ENCODE measurements around the gene CDC25A. TPM values are rescaled to one million over a fixed set of nuclear protein-coding genes. Genes with fewer than 3 reads are reported as not detected.

CDC25A gene
- total RNA-seq, 2 donors from 2014 or later = 5.3 to 23.7 TPM

DNA sequence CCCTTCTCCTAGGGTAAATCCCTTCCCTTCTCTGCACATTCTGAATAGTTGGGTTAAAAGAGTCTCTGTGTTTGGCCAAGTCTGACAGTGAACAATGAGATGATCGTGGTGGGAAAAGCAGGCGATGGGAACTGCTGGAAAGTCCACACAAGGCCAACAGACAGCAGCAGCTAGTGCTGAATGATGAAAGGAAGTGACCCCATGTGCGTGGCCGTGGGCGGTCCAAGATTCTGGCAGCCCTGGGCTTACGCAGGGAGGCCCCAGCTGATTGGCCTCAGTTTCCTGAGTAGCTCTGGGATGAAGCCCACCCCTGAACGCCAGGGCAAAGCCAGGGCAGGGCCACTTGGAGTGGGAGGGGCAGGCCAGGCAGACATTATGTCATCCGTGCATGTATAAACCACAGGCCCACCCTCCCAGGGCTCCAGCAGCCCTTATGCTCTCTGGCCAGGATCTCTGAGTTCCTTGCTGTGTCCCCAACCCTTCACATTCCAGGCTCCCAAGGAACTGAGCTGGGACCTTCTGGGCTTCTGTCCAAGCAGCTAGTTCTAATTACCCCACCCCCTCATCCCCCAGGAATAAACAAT is 57.8 kb downstream of the CDC25A start:
- Histone ChIP-seq H3K4me1 (no peaks in the 10 kb centered on the region), H3K27ac (peak overlapping the region; percentile 27), H3K9ac (ENCODE audit: low read depth in 2 of 2, low read length in 2 of 2) (no peak overlapping the region), H3K4me3 (no peak overlapping the region), H3K36me3 (no peaks in the 10 kb centered on the region), H3K9me3 (no peaks in the 10 kb centered on the region), H3K27me3 (no peaks in the 10 kb centered on the region)
- TF ChIP-seq, protein P1, sequence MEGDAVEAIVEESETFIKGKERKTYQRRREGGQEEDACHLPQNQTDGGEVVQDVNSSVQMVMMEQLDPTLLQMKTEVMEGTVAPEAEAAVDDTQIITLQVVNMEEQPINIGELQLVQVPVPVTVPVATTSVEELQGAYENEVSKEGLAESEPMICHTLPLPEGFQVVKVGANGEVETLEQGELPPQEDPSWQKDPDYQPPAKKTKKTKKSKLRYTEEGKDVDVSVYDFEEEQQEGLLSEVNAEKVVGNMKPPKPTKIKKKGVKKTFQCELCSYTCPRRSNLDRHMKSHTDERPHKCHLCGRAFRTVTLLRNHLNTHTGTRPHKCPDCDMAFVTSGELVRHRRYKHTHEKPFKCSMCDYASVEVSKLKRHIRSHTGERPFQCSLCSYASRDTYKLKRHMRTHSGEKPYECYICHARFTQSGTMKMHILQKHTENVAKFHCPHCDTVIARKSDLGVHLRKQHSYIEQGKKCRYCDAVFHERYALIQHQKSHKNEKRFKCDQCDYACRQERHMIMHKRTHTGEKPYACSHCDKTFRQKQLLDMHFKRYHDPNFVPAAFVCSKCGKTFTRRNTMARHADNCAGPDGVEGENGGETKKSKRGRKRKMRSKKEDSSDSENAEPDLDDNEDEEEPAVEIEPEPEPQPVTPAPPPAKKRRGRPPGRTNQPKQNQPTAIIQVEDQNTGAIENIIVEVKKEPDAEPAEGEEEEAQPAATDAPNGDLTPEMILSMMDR (IDR thresholded peaks at IDR 0.05) = no peak
- peak; percentile 25 for DNase-seq
- intact Hi-C loops (cut with DNase I) = no loop called here

DNA sequence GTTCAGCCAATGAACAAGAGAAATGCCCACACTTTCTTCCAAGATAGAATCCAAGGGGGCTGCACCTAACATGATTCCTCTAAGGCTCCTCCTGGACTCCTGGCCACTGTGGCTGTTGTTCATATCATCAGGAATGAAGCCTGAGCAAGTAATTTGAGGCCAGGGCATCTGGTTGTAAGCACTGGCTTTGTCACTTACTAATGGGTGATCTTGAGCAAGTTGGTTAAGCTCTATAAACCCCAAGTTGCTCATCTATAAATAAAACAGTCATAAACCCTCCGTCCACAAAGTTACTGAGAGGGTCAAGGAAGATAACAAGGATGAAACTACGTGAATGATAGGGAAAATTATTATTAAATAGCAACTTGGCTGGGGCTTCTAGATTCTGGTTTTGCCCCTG is 58.3 kb downstream of the CDC25A start:
- no peak for DNase-seq
- H3K9me3 ChIP-seq = no peaks in the 10 kb centered on the region
- intact Hi-C loops (cut with DNase I) = no loop called here
- TF ChIP-seq, protein P1 (IDR thresholded peaks at IDR 0.05) = no peak
- H3K27me3 ChIP-seq = no peaks in the 10 kb centered on the region
- H3K4me1 ChIP-seq = no peaks in the 10 kb centered on the region
- no peaks in the 10 kb centered on the region for H3K36me3 ChIP-seq
- H3K9ac ChIP-seq (ENCODE audit: low read depth in 2 of 2, low read length in 2 of 2) = no peak overlapping the region
- H3K4me3 ChIP-seq = no peak overlapping the region
- H3K27ac ChIP-seq = peak overlapping the region; percentile 27

DNA sequence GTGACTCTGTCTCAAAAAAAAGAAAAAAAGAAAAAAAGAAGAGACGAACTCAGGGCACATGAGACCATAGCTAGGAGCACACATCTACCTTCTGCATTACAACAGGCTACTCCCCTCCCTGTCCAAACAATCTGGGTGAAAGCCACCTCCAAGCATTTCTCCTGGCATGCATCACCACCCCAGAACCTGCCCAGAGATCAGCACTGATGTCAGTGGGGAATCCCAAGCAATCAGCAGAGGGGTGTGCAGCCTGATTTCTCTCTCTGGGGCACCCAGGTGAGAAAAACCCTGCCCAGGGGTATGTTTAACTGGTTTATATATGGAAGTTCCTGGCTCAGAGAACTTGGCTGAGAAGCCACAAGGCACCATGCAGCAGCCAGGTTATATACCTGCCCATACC is 59.4 kb downstream of the CDC25A start:
- intact Hi-C loops (cut with DNase I) = no loop called here
- no peak for DNase-seq
- TF ChIP-seq, protein P1 (IDR thresholded peaks at IDR 0.05) = no peak
- Histone ChIP-seq H3K36me3 (no peaks in the 10 kb centered on the region), H3K9me3 (no peaks in the 10 kb centered on the region), H3K9ac (ENCODE audit: low read depth in 2 of 2, low read length in 2 of 2) (no peak overlapping the region), H3K4me3 (no peak overlapping the region), H3K27me3 (no peaks in the 10 kb centered on the region), H3K27ac (no peak overlapping the region), H3K4me1 (no peaks in the 10 kb centered on the region)

DNA sequence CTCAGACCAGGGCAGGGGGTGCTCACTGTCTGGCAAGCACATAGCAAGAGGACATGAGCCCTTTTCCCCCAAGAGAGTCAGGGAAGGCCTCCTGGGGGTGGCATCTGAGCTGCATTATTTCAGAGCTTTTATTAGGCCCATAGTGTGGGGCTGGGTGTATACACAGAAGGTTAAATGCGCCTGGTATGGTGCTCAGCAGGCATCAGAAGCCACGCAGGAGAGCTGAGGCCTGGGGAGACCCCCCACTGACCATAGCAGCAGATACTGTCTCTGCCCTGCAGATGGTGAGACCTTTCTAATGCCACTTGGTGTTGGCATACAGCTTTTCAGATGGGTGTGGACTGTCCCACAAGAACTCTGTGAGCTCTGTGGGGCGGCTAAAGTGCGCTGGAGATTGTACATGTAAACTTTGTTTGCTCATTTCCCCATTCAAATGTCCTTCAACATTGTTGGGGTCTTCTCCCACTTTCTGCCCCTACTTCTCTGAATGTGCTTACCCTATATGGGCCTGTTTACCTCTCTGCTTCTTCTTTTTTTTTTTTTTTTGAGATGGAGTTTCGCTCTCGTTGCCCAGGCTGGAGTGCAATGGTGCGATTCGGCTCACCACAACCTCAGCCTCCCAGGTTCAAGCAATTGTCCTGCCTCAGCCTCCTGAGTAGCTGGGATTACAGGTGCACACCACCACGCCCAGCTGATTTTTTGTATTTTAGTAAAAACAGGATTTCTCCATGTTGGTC is 62.2 kb downstream of the CDC25A start:
- no peaks in the 10 kb centered on the region for H3K36me3 ChIP-seq
- no peak overlapping the region for H3K9ac ChIP-seq (ENCODE audit: low read depth in 2 of 2, low read length in 2 of 2)
- H3K4me1 ChIP-seq = no peaks in the 10 kb centered on the region
- TF ChIP-seq, protein P1 (IDR thresholded peaks at IDR 0.05) = no peak
- H3K27me3 ChIP-seq = no peaks in the 10 kb centered on the region
- no peaks in the 10 kb centered on the region for H3K9me3 ChIP-seq
- intact Hi-C loops (cut with DNase I) = no loop called here
- no peak overlapping the region for H3K27ac ChIP-seq
- no peak overlapping the region for H3K4me3 ChIP-seq
- DNase-seq = no peak

DNA sequence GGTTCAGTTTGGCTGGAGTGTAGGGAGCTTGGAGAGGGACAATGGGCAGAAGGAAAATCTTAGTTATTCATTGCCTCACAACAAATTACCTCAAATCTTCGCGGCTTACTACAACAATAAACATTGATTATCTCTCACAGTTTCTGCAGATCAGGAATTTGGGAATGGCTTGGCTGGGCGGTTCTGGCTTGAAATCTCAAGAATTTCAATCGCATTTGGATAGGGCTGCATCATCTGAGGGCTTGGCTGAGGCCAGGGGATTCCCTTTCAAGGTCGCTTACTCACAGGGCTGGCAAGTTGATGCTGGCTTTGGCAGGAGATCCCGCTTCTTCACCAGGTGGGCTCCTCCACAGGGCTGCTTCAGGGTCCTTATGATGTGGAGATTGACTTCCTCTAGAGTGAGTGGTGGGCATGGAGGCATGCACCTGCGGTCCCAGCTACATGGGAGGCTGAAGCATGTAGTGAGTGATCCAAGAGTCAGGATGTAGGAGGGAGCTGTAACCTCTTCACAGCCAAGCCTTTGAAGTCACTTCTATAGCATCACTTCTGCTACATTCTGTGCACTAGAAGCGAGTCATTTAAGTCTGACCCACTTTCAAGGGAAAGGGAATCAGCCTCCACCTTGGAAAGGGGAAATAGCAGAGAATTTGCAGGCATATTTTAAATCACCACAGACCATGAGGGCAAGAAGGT is 63.1 kb downstream of the CDC25A start:
- no peaks in the 10 kb centered on the region for H3K4me1 ChIP-seq
- intact Hi-C loops (cut with DNase I) = no loop called here
- no peak for DNase-seq
- no peaks in the 10 kb centered on the region for H3K9me3 ChIP-seq
- H3K27ac ChIP-seq = no peak overlapping the region
- H3K4me3 ChIP-seq = no peak overlapping the region
- TF ChIP-seq, protein P1 (IDR thresholded peaks at IDR 0.05) = no peak
- H3K9ac ChIP-seq (ENCODE audit: low read depth in 2 of 2, low read length in 2 of 2) = no peak overlapping the region
- H3K27me3 ChIP-seq = no peaks in the 10 kb centered on the region
- no peaks in the 10 kb centered on the region for H3K36me3 ChIP-seq
